GM21619 (cell line): ENCODE measurements around the gene ALK.

Experiments used
- ATAC-seq: cut with Tn5 transposase; IDR thresholded peaks from one replicate; pipeline ENCODE4 v1.9.1; 2021; ENCODE audit not compliant: unreplicated experiment

The ALK gene

GRCh38 chr2:29462293-29462692 lies 459.1 kb downstream of the ALK start:
- no peak for ATAC-seq

DNA sequence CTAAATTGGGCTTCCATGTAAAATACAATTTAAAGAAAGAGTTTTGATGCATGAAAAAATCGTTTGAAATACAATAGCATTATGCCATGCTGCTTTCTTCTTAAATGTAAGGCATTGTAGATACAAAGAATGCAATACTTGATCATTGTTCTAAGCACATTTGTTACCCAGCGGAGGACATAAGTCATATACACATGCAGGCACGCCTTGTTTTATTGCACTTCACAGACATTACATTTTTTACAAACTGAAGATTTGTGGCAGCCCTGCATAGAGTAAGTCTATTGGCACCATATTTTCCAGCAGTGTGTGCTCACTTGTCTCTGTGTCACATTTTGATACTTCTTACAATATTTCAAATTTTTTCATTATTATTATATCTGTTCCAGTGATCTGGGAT lies 461.2 kb downstream of the ALK start:
- no peak for ATAC-seq

GRCh38 chr2:29459445-29460179 lies 461.8 kb downstream of the ALK start:
- no peak for ATAC-seq

DNA sequence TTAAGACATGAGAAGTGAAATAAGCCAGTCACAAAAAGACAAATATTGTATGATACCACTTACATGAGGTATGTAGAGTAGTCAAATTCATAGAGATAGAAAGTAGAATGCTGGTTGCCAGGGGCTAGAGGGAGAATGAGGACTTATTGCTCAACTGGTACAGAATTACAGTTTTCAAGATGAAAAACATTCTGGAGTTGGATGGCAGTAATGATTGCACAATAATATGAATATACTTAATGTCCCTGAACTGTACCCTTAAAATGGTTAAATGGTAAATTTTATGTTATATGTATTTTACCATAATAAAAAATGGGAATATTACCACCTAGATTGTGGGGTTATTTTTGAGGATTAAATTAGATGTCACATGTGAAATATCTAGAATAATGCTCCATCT lies 465.0 kb downstream of the ALK start:
- ATAC-seq = no peak

GRCh38 chr2:29455200-29455860 lies 466.1 kb downstream of the ALK start:
- ATAC-seq = no peak

DNA sequence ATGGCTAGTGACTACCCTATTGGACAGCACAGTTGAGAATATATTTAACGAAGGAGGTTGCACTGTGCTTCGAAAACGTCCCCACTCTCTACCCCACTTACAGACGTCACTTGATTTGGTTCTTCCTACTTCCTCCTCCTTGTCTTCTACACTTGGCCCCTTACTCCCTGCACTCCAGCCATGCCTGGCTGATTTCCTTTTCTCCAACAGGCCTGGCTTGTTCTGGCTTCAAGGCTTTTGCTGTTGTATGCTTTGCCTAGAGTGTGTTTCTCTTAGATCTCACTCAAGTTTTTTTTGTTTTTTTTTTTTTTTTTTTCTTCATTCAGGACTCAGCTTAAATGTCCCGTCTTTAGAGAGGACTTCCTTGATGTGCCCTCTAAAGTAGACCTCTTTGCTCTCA lies 469.4 kb downstream of the ALK start:
- no peak for ATAC-seq

- no peak for ATAC-seq
These were observed 470.7 kb downstream of the ALK start for GRCh38 chr2:29450596-29451222.

DNA sequence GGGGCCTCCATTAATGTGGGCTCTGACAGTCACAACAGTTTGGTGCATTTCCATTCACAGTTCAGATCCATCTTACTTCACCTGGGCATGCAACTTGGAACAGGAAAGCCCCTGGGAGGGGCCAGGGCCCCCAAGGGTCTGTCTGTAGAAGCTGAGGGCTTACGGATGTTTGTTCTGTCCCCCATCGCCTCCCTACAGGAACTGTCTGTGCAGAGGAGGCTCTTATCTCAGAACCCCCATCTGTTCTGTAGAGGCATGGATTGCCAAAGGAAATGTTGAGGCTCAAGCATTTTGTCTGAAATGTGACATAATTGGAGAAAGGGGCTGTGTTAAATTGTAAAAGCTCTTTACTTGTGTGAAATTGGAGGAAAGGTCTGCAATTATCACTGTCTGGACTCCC lies 471.9 kb downstream of the ALK start:
- no peak for ATAC-seq

GRCh38 chr2:29448096-29448688 lies 473.2 kb downstream of the ALK start:
- ATAC-seq = no peak

DNA sequence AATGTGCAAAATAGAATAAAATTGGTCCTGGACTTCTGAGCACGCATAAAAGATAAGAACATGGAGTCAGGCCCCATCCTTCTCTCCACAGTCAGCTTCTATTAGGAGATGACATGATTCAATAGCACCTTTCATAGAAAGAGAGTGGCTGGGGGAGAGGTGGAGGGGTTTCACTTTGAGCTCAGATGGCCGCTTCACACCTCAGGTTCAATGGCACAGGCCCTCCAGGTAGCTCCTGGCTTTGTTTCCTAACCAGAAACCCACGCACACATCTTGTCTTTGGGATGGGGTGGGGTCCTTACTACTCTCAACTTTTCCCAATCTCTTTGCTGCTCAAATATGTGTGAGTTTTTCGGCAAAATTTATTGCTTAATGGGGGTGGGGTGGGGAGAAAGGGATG lies 473.9 kb downstream of the ALK start:
- no peak for ATAC-seq

GRCh38 chr2:29446847-29447246 lies 474.5 kb downstream of the ALK start:
- no peak for ATAC-seq

DNA sequence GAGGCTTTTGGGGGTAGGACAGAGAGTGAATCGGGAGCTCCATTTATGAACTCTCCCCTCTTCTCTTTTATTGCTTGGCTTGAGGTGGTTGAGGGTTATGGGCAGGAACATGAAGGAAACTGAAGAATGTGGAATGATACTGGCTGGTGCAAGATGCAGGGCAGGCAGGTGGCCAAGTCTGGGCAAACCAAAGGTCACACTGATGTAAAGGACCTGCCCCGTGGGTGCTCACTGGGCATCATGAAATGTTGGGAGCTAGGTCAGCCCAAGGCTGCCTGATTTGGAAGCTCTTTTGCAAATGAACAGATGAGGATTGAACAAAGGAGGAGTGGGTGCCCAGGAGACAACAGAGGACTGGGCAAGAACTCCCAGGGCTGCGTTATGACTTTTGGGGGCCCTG lies 477.2 kb downstream of the ALK start:
- no peak for ATAC-seq

GRCh38 chr2:29443627-29444026 lies 477.8 kb downstream of the ALK start:
- no peak for ATAC-seq

GRCh38 chr2:29443151-29443550 lies 478.2 kb downstream of the ALK start:
- no peak for ATAC-seq

DNA sequence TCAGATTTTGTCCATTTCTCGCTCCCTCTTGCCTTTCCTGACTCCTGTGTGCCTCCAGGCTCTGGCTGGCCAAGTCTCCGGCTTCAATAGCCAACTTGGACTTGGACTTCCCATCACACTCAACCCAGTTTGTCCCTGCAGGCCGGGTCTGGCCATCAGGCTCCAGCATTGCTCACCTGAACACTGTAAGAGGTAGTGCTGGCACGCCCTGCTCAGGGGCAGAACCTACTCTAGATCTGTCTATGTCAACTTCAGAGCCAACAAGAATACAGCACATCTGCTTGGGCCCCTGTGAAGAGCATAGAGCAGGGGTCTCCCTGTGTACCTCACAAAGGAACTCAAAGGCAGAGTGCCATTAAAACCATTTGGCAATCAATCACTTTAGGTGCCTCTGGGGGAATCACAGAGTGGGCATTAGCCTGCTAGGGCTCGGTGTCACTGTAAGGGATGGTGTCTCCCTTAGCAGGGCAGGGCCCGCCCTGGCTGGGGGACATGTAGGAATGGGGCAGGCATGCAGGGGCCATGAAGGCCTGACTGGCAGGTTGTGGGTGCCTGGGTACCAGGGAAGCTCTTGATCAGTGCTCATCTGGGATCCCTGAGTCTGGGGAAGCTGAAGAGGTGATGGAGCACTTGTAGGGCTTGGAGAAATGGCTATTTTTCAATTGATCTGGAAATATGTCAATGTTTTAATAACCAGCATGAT lies 480.3 kb downstream of the ALK start:
- ATAC-seq = no peak

GRCh38 chr2:29433920-29434319 lies 487.5 kb downstream of the ALK start:
- ATAC-seq = no peak

DNA sequence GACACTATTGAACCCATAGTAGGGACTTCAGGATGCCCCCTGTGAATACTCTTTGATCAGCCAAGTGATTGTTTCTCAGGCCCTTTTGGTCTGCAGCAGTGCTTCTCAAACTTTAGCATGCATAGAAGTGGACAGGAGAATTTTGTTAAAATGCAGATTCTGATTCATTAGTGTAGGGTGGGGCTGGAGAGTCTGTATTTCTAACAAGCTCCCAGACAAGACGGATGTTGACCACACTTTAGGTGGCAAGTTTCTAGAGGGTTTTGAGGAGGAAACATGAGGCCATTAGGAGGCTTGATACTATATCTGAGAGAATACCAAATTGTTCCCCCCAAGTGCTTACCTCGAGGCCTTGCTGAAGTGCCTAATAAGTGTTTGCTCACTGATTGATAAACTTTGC lies 488.3 kb downstream of the ALK start:
- ATAC-seq = no peak

GRCh38 chr2:29431485-29431884 lies 489.9 kb downstream of the ALK start:
- ATAC-seq = no peak

- ATAC-seq = no peak
These were observed 490.8 kb downstream of the ALK start for GRCh38 chr2:29430382-29431112.

- ATAC-seq = no peak
These were observed 495.0 kb downstream of the ALK start for GRCh38 chr2:29426354-29426753.

DNA sequence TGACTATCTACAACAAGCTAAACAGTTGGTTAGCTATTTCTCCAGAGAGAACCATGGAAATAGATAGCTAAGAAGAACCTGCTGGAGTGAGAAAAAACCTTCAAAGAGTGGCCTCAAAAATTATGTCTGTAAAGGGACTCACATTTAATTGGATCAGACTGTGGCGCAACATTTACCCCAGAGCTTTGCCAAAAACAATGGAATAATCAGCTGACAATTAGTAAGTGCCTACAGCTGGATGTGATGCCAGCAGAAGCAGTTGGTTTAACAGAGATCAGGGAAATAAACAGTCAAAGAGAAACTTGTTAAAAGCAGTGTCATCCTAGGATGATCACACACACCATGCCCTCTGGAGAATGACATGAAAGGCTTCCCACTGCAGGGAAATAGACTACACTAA lies 495.5 kb downstream of the ALK start:
- ATAC-seq = no peak
